WTC11 (cell line): Measurements from ENCODE around the gene RANBP9. TPM values are rescaled to one million over a fixed set of nuclear protein-coding genes. Genes with fewer than 3 reads are reported as not detected.
A peak's percentile ranks its signal among the peaks of the same experiment; 100 is the strongest.

Experiments
- ATAC-seq: fragments of 200-7000 bp; cut with Tn5 transposase; 2 replicates; pipeline ENCODE4 v1.10.0; 2021; ENCODE audit warnings: mild to moderate bottlenecking, moderate library complexity
- CTCF ChIA-PET: fragments of 300-600 bp; sonication (Branson Sonifier 250); formaldehyde crosslinking; loops from one replicate; lab custom pipeline; 2021; ENCODE audit warnings: antibody characterized with exemption; lab: Charles Lee
- POLR2A ChIA-PET: fragments of 350-600 bp; sonication (Branson Sonifier 250); formaldehyde crosslinking; loops from one replicate; lab custom pipeline; 2021; ENCODE audit warnings: antibody characterized with exemption; lab: Charles Lee
- DNase-seq: peaks from one replicate; pipeline ENCODE4 v3.0.0; 2021; ENCODE audit warnings: low spot score
- H3K27ac Mint-ChIP-seq: 2 replicates; pipeline ENCODE4 v1.8.0; 2021; ENCODE audit warnings: mixed read lengths
- H3K27me3 Mint-ChIP-seq: 2 replicates; pipeline ENCODE4 v1.8.0; 2021; ENCODE audit warnings: low read depth, mild to moderate bottlenecking, moderate library complexity, mixed read lengths
- H3K36me3 Mint-ChIP-seq: 2 replicates; pipeline ENCODE4 v1.8.0; 2021; ENCODE audit warnings: mixed read lengths
- H3K4me1 Mint-ChIP-seq: 2 replicates; pipeline ENCODE4 v1.8.0; 2022; ENCODE audit warnings: mixed read lengths
- H3K4me3 Mint-ChIP-seq: 2 replicates; pipeline ENCODE4 v1.8.0; 2021; ENCODE audit warnings: mild to moderate bottlenecking, moderate library complexity, mixed read lengths
- H3K9me3 Mint-ChIP-seq: 2 replicates; pipeline ENCODE4 v1.8.0; 2021; ENCODE audit warnings: mixed read lengths
- AR ChIP-seq: fragments of 250-450 bp; sonication (Bioruptor Pico); IDR thresholded peaks from 2 replicates; pipeline ENCODE4 v1.9.0; 2021; ENCODE audit warnings: mild to moderate bottlenecking
- ATF1 ChIP-seq: sonication (generic); formaldehyde crosslinking; IDR thresholded peaks from 2 replicates; pipeline ENCODE4 v1.8.1; 2023; ENCODE audit warnings: mild to moderate bottlenecking, moderate library complexity, missing genetic modification reagents
- CREB1 ChIP-seq: sonication (generic); formaldehyde crosslinking; IDR thresholded peaks from 2 replicates; pipeline ENCODE4 v1.8.0; 2023; ENCODE audit warnings: mild to moderate bottlenecking, missing genetic modification reagents
- ESRRA ChIP-seq: sonication (generic); formaldehyde crosslinking; IDR thresholded peaks from 2 replicates; pipeline ENCODE4 v1.8.1; 2022; ENCODE audit warnings: mild to moderate bottlenecking, missing genetic modification reagents, borderline replicate concordance
- ETV6 ChIP-seq: sonication (generic); formaldehyde crosslinking; IDR thresholded peaks from 2 replicates; pipeline ENCODE4 v1.8.1; 2022; ENCODE audit warnings: mild to moderate bottlenecking, missing genetic modification reagents
- HMGA2 ChIP-seq: fragments of 250-450 bp; sonication (Bioruptor Pico); IDR thresholded peaks from 2 replicates; pipeline ENCODE4 v1.4.0; 2021; ENCODE audit warnings: mild to moderate bottlenecking, moderate library complexity
- MAX ChIP-seq: sonication (generic); formaldehyde crosslinking; IDR thresholded peaks from 2 replicates; pipeline ENCODE4 v1.8.0; 2022; ENCODE audit warnings: mild to moderate bottlenecking, missing genetic modification reagents
- MXD4 ChIP-seq: fragments of 250-450 bp; sonication (Bioruptor Pico); IDR thresholded peaks from 2 replicates; pipeline ENCODE4 v1.8.0; 2021; ENCODE audit warnings: mild to moderate bottlenecking, moderate library complexity, borderline replicate concordance
- SMAD4 ChIP-seq: sonication (generic); formaldehyde crosslinking; IDR thresholded peaks from 2 replicates; pipeline ENCODE4 v1.8.0; 2022; ENCODE audit warnings: mild to moderate bottlenecking, missing genetic modification reagents
- SP1 ChIP-seq: sonication (generic); formaldehyde crosslinking; conservative IDR thresholded peaks from 2 replicates; pipeline ENCODE4 v1.8.1; 2022; ENCODE audit warnings: missing genetic modification reagents
- TEAD4 ChIP-seq: sonication (generic); formaldehyde crosslinking; IDR thresholded peaks from 2 replicates; pipeline ENCODE4 v1.8.0; 2022; ENCODE audit warnings: mild to moderate bottlenecking, missing genetic modification reagents
- ZBTB21 ChIP-seq: sonication (generic); formaldehyde crosslinking; IDR thresholded peaks from 2 replicates; pipeline ENCODE4 v1.8.1; 2023; ENCODE audit warnings: mild to moderate bottlenecking, missing genetic modification reagents, borderline replicate concordance
- ZNF121 ChIP-seq: sonication (generic); formaldehyde crosslinking; IDR thresholded peaks from 2 replicates; pipeline ENCODE4 v1.8.0; 2023; ENCODE audit warnings: missing genetic modification reagents
- ZNF317 ChIP-seq: sonication (generic); formaldehyde crosslinking; IDR thresholded peaks from 2 replicates; pipeline ENCODE4 v1.8.1; 2023; ENCODE audit warnings: low read depth, mild to moderate bottlenecking, moderate library complexity, missing genetic modification reagents, borderline replicate concordance
- ZNF423 ChIP-seq: fragments of 250-450 bp; sonication (Bioruptor Pico); IDR thresholded peaks from 2 replicates; pipeline ENCODE4 v2.1.2; 2022; ENCODE audit warnings: mild to moderate bottlenecking, moderate library complexity
- ZNF512 ChIP-seq: sonication (generic); formaldehyde crosslinking; IDR thresholded peaks from 2 replicates; pipeline ENCODE4 v1.8.1; 2022; ENCODE audit warnings: missing genetic modification reagents, borderline replicate concordance
- ZNF532 ChIP-seq: fragments of 250-450 bp; sonication (Bioruptor Pico); IDR thresholded peaks from 2 replicates; pipeline ENCODE4 v1.9.0; 2021; ENCODE audit warnings: mild to moderate bottlenecking, borderline replicate concordance
- total RNA-seq: library from RNA; stranded (reverse); gene quantifications from 3 replicates; pipeline ENCODE4 v1.2.3, GENCODE V29; 2021
- TF ChIP-seq, protein P1 (sequence below): sonication (generic); formaldehyde crosslinking; IDR thresholded peaks from 2 replicates; pipeline ENCODE4 v1.8.1; 2022; ENCODE audit warnings: mild to moderate bottlenecking, moderate library complexity, missing genetic modification reagents

RANBP9 gene
- total RNA-seq, 1 experiment from 2014 or later, result 33.4 TPM

DNA sequence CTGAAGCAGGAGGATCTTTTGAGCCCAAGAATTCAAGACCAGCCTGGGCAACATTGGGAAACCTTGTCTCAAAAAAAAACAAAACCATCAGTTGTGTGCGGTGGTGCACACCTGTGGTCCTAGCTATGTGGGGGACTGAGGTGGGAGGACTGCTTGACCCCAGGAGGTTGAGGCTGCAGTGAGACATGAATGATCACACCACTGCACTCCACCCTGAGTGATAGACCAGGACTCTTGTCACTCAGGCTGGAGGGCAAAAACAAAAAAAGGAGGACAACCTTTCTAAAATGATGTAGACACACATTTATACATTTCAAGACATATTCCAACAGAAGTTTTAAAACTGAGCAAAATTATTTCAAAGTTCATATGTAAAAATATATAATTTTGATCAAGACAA is 51.4 kb downstream of the RANBP9 start:
- Mint-ChIP-seq H3K36me3 (no peaks in the 10 kb centered on the region), H3K9me3 (no peaks in the 10 kb centered on the region), H3K27ac (peak overlapping the region; percentile 16; the same call in 1 of the 2 replicates), H3K4me3 (no peak overlapping the region), H3K27me3 (no peaks in the 10 kb centered on the region), H3K4me1 (peaks cover 33% of the 10 kb centered on the region)
- ChIA-PET POLR2A (interaction anchor here (0.6 kb wide), 1 partner anchor 952 kb away, joined by 3 read pairs; no protein-coding TSS in a partner anchor), CTCF (no interaction called here)
- ATAC-seq (no peak), DNase-seq (no peak)
- TF ChIP-seq TEAD4 (CRISPR knock-in tag) (no peak), CREB1 (CRISPR knock-in tag) (no peak), ATF1 (CRISPR knock-in tag) (no peak), HMGA2 (CRISPR knock-in tag) (no peak), ZNF423 (no peak), ESRRA (CRISPR knock-in tag) (no peak), ZNF532 (CRISPR knock-in tag) (no peak), ZNF512 (CRISPR knock-in tag) (no peak), ZBTB21 (CRISPR knock-in tag) (no peak), ZNF121 (no peak), SMAD4 (CRISPR knock-in tag) (no peak), MXD4 (CRISPR knock-in tag) (no peak), AR (CRISPR knock-in tag) (no peak), SP1 (CRISPR knock-in tag) (no peak), ETV6 (no peak), MAX (no peak), ZNF317 (CRISPR knock-in tag) (no peak)
- TF ChIP-seq, protein P1, sequence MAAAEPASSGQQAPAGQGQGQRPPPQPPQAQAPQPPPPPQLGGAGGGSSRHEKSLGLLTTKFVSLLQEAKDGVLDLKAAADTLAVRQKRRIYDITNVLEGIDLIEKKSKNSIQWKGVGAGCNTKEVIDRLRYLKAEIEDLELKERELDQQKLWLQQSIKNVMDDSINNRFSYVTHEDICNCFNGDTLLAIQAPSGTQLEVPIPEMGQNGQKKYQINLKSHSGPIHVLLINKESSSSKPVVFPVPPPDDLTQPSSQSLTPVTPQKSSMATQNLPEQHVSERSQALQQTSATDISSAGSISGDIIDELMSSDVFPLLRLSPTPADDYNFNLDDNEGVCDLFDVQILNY (CRISPR knock-in tag), result no peak
